GM12878 (cell line): ENCODE measurements around the gene ZNF484. TPM values are rescaled to one million over a fixed set of nuclear protein-coding genes. Genes with fewer than 3 reads are reported as not detected.

ENCODE experiments used
- ATF7 ChIP-seq: fragments of 450-650 bp; IDR thresholded peaks from 2 replicates; pipeline ENCODE4 v1.6.1; 2016; ENCODE audit warnings: low read depth, mild to moderate bottlenecking
- CHD2 ChIP-seq: IDR thresholded peaks from 2 replicates; pipeline ENCODE4 v1.6.1; 2011; ENCODE audit warnings: low read depth, low read length, improper control_type of control experiment, borderline replicate concordance
- EP300 ChIP-seq, 2 experiments: fragments of 150-350 bp in 1 of 2; IDR thresholded peaks; 2 replicates each; pipeline ENCODE4 v1.6.1; 2011 to 2012; ENCODE audit warnings: low read depth in 2 of 2, low read length in 2 of 2, borderline replicate concordance in 1 of 2, improper control_type of control experiment in 1 of 2, inconsistent platforms in 1 of 2; ENCODE audit not compliant: control insufficient read depth in 1 of 2
- FOXK2 ChIP-seq: fragments of 450-650 bp; IDR thresholded peaks from 2 replicates; pipeline ENCODE4 v1.6.1; 2017; ENCODE audit warnings: mild to moderate bottlenecking, moderate library complexity
- HCFC1 ChIP-seq: fragments of 150-350 bp; IDR thresholded peaks from 2 replicates; pipeline ENCODE4 v1.6.1; 2014; ENCODE audit warnings: low read length
- KDM1A ChIP-seq: fragments of 200-600 bp; sonication (generic); IDR thresholded peaks from 2 replicates; pipeline ENCODE4 v1.6.1; 2016; ENCODE audit warnings: borderline replicate concordance
- NR2C1 ChIP-seq: fragments of 450-650 bp; IDR thresholded peaks from 2 replicates; pipeline ENCODE4 v1.6.1; 2017; ENCODE audit warnings: antibody characterized with exemption, mild to moderate bottlenecking, moderate library complexity
- PML ChIP-seq: IDR thresholded peaks from 2 replicates; pipeline ENCODE4 v1.6.1; 2012; ENCODE audit warnings: low read length, inconsistent platforms
- RB1 ChIP-seq: fragments of 450-650 bp; formaldehyde crosslinking; IDR thresholded peaks from 2 replicates; pipeline ENCODE4 v1.6.1; 2017; ENCODE audit warnings: mild to moderate bottlenecking, borderline replicate concordance
- RBBP5 ChIP-seq: fragments of 200-600 bp; sonication (generic); conservative IDR thresholded peaks from 2 replicates; pipeline ENCODE4 v1.6.1; 2016
- RELA ChIP-seq: fragments of 450-650 bp; IDR thresholded peaks from 2 replicates; pipeline ENCODE4 v1.8.0; 2014; ENCODE audit warnings: borderline replicate concordance; ENCODE audit not compliant: partially characterized antibody
- RUNX3 ChIP-seq: IDR thresholded peaks from 2 replicates; pipeline ENCODE4 v1.6.1; 2012; ENCODE audit warnings: low read length, inconsistent platforms
- SMAD5 ChIP-seq: IDR thresholded peaks from 2 replicates; pipeline ENCODE4 v1.6.1; 2016; ENCODE audit warnings: antibody characterized with exemption, low read depth
- SRF ChIP-seq, 2 experiments: IDR thresholded peaks; 2 replicates each; pipeline ENCODE4 v1.6.1; 2011; ENCODE audit warnings: low read depth in 2 of 2, low read length in 2 of 2, mild to moderate bottlenecking in 1 of 2, moderate library complexity in 1 of 2
- YBX1 ChIP-seq: fragments of 450-650 bp; IDR thresholded peaks from 2 replicates; pipeline ENCODE4 v1.6.1; 2016; ENCODE audit warnings: antibody characterized with exemption
- ZNF207 ChIP-seq: fragments of 450-650 bp; IDR thresholded peaks from 2 replicates; pipeline ENCODE4 v1.6.1; 2014; ENCODE audit warnings: antibody characterized with exemption, mild to moderate bottlenecking, borderline replicate concordance
- ZNF384 ChIP-seq: IDR thresholded peaks from 2 replicates; pipeline ENCODE4 v1.6.1; 2012; ENCODE audit warnings: low read depth, mild to moderate bottlenecking, low read length, improper control_type of control experiment, borderline replicate concordance
- ZZZ3 ChIP-seq: IDR thresholded peaks from 2 replicates; pipeline ENCODE4 v1.6.1; 2011; ENCODE audit warnings: low read depth; ENCODE audit not compliant: control insufficient read depth, insufficient read length
- polyA plus RNA-seq, 11 experiments: library from polyadenylated mRNA; depleted of rRNA in 4 of 11; unstranded in 6 of 11; stranded (reverse) in 5 of 11; fragments of >200 nt; fragmentation: Nextera tagmentation in 4 of 11; fragmentation: Illumina TruSeq in 1 of 11; extraction: Ambion mirVana in 4 of 11; extraction: Trizol in 1 of 11; gene quantifications; 1 replicate in 1 of 11; 2 replicates in 10 of 11; pipeline versions ENCODE4 v1.2.1 to v1.2.3, GENCODE V29; 2011 to 2016; ENCODE audit warnings: inconsistent platforms in 2 of 11, missing spikeins in 2 of 11, low read depth in 1 of 11
- total RNA-seq, 4 experiments: library from RNA; depleted of rRNA in 3 of 4; stranded (reverse); fragments of >200 nt in 3 of 4; fragmentation: Illumina TruSeq in 1 of 4; extraction: Trizol in 1 of 4; gene quantifications; 2 replicates each; pipeline versions ENCODE4 v1.2.1 to v1.2.3, GENCODE V29; 2013 to 2021
- TF ChIP-seq, protein P1 (sequence below): fragments of 450-650 bp; IDR thresholded peaks from 2 replicates; pipeline ENCODE4 v1.6.1; 2016; ENCODE audit warnings: mild to moderate bottlenecking, moderate library complexity, borderline replicate concordance
- TF ChIP-seq, protein P2 (sequence below): fragments of 450-650 bp; IDR thresholded peaks from 2 replicates; pipeline ENCODE4 v1.6.1; 2018; ENCODE audit warnings: borderline replicate concordance, mild to moderate bottlenecking; ENCODE audit not compliant: partially characterized antibody
- TF ChIP-seq, protein P3 (sequence below): fragments of 450-650 bp; IDR thresholded peaks from 2 replicates; pipeline ENCODE4 v1.6.1; 2017; ENCODE audit warnings: antibody characterized with exemption, mild to moderate bottlenecking, moderate library complexity

The ZNF484 gene
- total and polyA plus RNA-seq, 10 of the 15 experiments (the other 5 are each of a cell fraction or from before 2014, with no cell fraction given), result 0.95 to 7.8 (median 3.3) TPM

DNA sequence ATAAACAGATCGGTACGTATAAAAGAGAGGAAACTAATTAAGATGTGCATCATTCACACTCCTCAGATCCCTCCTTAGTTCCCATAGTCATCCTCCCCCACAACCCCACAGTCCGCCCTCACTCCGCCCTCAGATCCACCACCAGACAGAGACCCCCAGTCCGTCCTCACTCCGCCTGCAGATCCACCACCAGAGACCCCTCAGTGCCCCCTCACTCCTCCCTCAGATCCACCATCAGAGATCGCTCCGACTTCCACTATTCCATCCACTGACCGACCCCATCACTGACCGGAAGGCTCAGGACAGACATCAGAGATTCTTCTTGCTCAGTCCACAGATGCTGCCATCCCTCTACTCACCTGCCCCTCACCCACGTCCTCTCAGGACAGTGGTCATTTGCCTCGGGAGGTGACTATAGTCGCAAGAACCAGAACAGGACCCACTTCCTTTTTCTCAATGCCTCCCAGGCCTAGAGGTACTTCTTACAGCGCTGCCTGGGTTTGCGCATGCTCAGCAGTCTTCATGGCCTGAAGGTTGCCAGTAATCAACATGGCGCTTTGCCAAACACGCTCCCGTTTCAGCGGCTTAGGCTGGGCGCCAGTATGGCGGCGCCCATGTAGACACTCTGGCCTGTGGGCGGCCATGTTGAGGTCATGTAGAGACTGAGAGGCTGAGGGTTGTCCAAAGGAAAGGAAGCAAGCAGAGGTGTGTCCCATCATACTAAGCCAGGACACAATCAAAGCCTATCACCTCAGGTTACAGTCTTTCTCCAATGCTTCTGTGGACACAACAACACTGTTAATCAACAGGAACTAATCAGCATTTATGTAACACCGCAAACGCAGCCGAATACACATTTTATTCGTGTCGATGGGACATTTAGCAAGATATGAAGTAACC, at the start of gene ZNF484 (continued):
- TF ChIP-seq NR2C1 (peak; percentile 96), ZNF207 (0 out of 2 replicates have a peak, but pooled peaks have one; percentile 22), KDM1A (no peak), RUNX3 (peak; percentile 75), ZNF384 (no peak), CHD2 (no peak), RELA (peak; percentile 17), SRF (IDR thresholded peaks at IDR 0.05; ENCODE audit: low read depth in 2 of 2, low read length in 2 of 2) (no peak), EP300 (IDR thresholded peaks at IDR 0.05; ENCODE audit: borderline replicate concordance in 1 of 2, control insufficient read depth in 1 of 2, low read depth in 2 of 2, low read length in 2 of 2) (no peak), PML (no peak), ZZZ3 (no peak), YBX1 (no peak), SMAD5 (peak; percentile 56; the same call in 1 of the 2 replicates), HCFC1 (peak; percentile 92), FOXK2 (no peak), RBBP5 (no peak), ATF7 (peak; percentile 28; the same call in 1 of the 2 replicates), RB1 (no peak)
- TF ChIP-seq, protein P1, sequence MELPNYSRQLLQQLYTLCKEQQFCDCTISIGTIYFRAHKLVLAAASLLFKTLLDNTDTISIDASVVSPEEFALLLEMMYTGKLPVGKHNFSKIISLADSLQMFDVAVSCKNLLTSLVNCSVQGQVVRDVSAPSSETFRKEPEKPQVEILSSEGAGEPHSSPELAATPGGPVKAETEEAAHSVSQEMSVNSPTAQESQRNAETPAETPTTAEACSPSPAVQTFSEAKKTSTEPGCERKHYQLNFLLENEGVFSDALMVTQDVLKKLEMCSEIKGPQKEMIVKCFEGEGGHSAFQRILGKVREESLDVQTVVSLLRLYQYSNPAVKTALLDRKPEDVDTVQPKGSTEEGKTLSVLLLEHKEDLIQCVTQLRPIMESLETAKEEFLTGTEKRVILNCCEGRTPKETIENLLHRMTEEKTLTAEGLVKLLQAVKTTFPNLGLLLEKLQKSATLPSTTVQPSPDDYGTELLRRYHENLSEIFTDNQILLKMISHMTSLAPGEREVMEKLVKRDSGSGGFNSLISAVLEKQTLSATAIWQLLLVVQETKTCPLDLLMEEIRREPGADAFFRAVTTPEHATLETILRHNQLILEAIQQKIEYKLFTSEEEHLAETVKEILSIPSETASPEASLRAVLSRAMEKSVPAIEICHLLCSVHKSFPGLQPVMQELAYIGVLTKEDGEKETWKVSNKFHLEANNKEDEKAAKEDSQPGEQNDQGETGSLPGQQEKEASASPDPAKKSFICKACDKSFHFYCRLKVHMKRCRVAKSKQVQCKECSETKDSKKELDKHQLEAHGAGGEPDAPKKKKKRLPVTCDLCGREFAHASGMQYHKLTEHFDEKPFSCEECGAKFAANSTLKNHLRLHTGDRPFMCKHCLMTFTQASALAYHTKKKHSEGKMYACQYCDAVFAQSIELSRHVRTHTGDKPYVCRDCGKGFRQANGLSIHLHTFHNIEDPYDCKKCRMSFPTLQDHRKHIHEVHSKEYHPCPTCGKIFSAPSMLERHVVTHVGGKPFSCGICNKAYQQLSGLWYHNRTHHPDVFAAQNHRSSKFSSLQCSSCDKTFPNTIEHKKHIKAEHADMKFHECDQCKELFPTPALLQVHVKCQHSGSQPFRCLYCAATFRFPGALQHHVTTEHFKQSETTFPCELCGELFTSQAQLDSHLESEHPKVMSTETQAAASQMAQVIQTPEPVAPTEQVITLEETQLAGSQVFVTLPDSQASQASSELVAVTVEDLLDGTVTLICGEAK, result peak; percentile 54
- TF ChIP-seq, protein P2, sequence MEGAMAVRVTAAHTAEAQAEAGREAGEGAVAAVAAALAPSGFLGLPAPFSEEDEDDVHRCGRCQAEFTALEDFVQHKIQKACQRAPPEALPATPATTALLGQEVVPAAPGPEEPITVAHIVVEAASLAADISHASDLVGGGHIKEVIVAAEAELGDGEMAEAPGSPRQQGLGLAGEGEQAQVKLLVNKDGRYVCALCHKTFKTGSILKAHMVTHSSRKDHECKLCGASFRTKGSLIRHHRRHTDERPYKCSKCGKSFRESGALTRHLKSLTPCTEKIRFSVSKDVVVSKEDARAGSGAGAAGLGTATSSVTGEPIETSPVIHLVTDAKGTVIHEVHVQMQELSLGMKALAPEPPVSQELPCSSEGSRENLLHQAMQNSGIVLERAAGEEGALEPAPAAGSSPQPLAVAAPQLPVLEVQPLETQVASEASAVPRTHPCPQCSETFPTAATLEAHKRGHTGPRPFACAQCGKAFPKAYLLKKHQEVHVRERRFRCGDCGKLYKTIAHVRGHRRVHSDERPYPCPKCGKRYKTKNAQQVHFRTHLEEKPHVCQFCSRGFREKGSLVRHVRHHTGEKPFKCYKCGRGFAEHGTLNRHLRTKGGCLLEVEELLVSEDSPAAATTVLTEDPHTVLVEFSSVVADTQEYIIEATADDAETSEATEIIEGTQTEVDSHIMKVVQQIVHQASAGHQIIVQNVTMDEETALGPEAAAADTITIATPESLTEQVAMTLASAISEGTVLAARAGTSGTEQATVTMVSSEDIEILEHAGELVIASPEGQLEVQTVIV, result no peak
- TF ChIP-seq, protein P3, sequence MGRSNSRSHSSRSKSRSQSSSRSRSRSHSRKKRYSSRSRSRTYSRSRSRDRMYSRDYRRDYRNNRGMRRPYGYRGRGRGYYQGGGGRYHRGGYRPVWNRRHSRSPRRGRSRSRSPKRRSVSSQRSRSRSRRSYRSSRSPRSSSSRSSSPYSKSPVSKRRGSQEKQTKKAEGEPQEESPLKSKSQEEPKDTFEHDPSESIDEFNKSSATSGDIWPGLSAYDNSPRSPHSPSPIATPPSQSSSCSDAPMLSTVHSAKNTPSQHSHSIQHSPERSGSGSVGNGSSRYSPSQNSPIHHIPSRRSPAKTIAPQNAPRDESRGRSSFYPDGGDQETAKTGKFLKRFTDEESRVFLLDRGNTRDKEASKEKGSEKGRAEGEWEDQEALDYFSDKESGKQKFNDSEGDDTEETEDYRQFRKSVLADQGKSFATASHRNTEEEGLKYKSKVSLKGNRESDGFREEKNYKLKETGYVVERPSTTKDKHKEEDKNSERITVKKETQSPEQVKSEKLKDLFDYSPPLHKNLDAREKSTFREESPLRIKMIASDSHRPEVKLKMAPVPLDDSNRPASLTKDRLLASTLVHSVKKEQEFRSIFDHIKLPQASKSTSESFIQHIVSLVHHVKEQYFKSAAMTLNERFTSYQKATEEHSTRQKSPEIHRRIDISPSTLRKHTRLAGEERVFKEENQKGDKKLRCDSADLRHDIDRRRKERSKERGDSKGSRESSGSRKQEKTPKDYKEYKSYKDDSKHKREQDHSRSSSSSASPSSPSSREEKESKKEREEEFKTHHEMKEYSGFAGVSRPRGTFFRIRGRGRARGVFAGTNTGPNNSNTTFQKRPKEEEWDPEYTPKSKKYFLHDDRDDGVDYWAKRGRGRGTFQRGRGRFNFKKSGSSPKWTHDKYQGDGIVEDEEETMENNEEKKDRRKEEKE, result no peak
